HG03558 (cell line): ENCODE measurements around the gene LNPK.
"Not testable (repeated sequence)": the region's sequence is repeated elsewhere in the genome, so short reads cannot be mapped to it uniquely, and the experiment has no call there.

ENCODE experiments used
- ATAC-seq: cut with Tn5 transposase; IDR thresholded peaks from one replicate; pipeline ENCODE4 v1.9.1; 2021; ENCODE audit warnings: moderate number of reproducible peaks; ENCODE audit not compliant: unreplicated experiment; ENCODE audit errors: extremely low read depth

The LNPK gene

DNA sequence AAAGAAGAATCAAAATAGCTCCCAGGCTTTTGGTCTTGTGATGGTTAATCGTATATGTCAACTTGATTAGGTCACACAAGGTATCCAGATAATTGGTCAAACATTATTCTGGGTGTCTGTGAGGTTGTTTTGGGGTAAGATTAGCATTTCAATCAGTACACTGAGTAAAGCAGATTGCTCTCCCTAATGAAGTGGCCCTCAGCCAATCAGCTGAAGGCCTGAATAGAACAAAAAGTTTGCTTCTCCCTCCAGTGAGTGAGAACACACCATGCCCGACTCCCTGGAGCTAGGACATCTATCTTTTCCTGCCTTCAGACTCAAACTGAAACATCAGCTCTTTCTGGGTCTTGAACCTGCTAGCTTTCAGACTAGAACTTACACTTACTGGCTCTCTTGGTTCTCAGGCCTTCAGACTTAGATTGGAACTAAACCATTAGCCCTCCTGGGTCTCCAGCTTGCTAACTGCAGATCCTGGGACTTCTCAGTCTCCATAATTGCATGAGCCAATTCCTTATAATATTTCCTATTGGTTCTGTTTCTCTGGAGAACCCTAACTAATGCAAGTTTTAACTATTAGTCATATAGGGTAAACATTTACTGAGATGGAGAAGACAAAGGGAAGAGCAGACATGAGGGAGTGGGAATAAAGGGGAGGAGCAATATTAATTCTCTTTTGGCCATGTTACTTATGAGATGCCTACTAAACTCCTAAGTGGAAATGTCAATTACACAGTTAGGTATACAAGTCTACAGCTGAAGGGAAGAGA lies 25.5 kb downstream of the LNPK start:
- no peak for ATAC-seq

DNA sequence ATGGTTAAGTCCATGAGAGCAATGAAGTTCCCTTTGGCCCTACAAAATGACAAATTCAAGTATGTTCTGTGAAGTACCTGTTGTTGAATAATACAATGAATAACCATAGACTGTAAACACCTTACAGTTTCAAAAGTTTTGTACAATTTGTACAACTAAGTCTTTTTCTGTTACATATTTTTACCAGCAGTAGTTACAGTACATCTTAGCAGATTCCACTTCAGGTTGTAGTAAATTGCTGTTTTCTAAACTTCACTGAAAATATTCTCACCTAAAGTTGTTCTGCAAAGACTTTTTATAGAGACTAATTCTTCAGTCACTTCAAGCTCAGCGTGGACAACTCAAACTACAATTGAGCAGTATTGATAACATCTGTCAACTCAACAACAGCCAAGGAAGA lies 28.7 kb downstream of the LNPK start:
- no peak for ATAC-seq

DNA sequence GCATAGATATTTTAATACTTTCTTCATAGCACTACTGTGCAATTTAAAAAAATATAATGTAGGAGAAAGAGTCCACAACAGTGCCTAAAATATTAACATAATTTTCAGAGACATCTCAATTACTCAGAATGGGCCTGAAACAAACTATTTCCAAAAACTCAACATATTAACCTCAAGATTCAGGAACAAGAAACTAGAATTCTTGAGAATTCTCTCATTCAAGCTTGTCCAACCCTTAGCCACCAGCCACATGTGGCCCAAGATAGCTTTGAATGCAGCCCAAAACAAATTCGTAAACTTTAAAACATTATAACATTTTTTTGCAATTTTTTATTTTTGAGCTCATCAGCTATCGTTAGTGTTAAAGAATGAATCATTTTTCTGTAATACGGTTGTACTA lies 35.2 kb downstream of the LNPK start:
- ATAC-seq, result no peak

DNA sequence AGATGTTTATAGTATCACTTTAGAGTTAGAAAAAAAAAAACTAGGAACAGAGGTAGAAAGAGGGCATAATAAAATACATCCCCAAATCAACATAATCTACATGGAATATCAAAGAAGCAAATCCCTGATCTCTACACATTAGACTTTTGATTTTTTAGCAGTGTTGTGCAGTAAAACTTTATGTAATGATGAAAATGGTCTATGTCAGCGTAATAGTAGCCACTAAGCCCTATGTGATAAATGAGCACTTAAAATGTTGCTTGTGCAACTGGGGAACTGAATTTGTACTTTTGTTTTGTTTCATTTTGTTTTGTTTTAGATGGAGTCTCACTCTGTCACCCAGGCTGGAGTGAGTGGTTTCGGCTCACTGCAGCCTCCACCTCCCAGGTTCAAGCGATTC lies 36.3 kb downstream of the LNPK start:
- ATAC-seq, result no peak

DNA sequence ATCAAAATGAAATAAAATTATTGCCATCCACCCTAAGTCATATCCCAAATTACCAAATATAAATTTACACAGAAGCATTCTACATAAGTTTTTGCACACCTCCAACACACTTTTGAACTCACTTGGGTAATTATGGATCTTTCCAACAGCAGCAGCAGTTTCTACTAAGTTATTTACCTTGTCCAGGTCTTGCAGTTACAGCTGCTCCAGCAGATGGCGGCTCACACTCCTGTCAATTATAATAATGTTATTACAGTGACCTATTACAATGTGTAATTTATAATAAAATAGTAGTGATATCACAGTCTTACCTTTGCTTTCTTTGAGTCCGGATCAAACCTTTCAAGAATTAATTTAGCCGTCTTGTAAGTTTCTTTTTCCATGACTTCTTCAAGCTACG lies 37.9 kb downstream of the LNPK start:
- no peak for ATAC-seq

DNA sequence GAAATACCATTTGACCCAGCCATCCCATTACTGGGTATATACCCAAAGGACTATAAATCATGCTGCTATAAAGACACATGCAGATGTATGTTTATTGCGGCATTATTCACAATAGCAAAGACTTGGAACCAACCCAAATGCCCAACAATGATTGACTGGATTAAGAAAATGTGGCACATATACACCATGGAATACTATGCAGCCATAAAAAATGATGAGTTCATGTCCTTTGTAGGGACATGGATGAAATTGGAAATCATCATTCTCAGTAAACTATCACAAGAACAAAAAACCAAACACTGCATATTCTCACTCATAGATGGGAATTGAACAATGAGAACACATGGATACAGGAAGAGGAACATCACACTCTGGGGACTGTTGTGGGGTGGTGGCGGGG lies 38.9 kb downstream of the LNPK start:
- ATAC-seq, result not testable (repeated sequence)

DNA sequence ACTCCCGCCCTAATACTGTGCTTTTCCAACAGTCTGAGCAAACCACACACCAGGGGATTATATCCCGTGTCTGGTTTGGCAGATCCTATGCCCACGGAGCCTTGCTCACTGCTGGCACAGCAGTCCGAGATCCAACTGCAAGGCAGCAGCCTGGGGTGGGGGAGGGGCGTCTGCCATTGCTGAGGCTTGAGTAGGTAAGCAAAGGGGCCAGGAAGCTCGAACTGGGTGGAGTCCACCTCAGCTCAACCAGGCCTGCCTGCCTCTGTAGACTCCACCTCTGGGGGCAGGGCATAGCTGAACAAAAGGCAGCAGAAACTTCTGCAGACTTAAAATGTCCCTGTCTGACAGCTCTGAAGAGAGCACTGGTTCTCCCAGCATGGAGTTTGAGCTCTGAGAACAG lies 44.2 kb downstream of the LNPK start:
- ATAC-seq, result no peak

DNA sequence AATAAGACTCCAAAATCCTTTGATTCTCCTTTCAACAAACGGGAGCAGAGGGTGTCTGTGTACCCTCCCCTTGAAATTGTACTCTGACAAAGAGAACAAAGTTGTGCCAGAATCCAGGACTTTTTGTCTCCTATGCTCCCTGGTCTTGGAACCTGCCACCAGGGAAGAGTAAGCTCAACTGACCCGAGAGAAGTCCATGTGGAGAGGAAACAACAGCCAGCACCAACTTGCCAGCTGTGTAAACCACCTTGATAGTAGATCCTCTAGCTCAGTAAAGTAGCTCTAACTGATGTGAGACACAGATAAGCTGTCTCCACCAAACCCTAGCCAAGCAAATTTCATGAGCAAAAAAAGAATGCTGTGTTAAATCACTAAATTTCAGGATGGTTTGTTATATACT lies 46.9 kb downstream of the LNPK start:
- no peak for ATAC-seq

DNA sequence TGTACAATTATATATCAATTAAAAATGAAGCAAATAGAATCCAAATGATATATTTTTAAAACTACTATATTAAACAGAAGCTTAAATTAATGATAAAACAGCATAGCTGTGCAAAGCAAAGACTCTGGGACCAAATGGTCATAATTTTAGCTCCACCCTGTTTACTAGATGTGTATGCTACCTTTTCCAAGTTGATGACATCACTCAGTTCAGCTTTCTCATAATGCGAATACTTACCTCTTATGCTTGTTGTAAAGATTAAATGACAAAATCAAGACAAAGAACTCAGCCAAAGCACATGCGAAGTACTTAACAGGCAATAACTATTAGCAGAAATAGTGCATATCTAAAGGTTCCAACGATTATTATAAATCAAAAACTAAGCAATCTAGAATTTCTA lies 51.6 kb downstream of the LNPK start:
- no peak for ATAC-seq

DNA sequence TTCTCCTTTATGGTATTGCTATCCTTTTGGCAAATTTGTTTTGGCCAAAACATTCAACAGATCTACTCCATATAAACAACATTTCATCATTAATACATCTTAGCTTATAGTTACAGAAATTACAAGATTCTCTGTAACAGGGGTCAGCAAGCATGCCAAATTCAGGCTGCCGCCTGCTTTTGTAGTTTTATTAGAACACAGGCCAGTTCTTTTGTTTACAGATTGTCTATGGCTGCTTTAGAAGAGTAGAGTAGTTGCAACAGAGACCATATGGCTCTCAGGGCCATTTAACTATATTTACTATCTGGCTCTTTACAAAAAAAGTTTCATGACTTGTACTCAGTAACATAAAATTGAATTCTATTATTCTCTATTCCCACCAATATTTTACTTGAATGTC lies 53.9 kb downstream of the LNPK start:
- no peak for ATAC-seq

DNA sequence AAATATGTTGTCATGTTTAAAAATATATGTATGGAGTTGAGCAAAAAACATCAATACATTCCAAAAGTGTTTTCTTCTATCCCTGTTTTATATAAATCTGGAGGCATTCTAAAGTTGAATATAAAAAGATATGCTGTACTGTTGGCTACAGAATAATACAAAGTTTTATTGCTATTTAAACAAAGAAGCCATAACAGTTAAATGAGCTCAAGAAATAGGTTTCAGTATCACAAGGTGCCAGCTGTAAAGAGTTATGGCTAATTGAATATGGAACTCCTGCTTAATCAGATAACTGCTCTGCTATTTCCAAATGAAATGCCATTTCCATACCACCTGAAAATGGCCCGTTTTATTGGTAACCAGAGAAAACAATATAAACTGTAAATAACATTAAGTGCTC lies 55.0 kb downstream of the LNPK start:
- ATAC-seq, result no peak

DNA sequence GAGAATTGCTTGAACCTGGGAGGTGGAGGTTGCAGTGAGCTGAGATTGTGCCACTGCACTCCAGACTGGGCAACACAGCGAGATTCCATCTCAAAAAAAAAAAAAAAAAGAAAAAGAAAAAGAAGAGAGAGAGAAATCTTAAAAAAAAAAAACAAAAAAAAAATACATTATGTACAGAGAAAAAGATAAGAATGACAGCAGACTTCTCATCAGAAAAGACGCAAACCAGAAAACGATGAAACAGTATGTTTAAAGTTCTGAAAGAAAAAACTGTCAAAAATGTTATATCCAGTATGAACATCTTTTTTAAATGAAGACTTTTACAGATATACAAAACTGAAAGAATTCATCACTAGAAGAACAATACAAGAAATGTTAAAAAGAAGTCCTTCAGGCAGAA lies 60.4 kb downstream of the LNPK start:
- no peak for ATAC-seq

DNA sequence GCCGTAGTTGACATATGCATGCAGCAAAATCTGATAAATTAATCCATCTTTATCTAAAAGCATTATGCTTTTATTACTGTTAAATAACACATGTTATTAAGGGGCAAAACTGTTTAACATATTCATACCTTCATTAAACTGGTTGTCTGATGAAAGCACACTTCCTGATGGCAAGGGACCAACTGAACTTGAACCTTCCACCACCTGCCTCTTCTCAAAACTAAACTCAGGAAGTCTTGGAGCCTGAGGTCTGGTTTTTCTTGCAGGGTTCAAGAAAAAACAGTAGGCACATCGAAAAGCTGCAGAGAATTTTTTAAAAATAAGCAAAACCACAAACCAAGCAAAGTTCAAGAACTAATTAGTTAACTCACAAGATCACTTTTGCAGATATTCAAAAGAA lies 64.9 kb downstream of the LNPK start:
- no peak for ATAC-seq

DNA sequence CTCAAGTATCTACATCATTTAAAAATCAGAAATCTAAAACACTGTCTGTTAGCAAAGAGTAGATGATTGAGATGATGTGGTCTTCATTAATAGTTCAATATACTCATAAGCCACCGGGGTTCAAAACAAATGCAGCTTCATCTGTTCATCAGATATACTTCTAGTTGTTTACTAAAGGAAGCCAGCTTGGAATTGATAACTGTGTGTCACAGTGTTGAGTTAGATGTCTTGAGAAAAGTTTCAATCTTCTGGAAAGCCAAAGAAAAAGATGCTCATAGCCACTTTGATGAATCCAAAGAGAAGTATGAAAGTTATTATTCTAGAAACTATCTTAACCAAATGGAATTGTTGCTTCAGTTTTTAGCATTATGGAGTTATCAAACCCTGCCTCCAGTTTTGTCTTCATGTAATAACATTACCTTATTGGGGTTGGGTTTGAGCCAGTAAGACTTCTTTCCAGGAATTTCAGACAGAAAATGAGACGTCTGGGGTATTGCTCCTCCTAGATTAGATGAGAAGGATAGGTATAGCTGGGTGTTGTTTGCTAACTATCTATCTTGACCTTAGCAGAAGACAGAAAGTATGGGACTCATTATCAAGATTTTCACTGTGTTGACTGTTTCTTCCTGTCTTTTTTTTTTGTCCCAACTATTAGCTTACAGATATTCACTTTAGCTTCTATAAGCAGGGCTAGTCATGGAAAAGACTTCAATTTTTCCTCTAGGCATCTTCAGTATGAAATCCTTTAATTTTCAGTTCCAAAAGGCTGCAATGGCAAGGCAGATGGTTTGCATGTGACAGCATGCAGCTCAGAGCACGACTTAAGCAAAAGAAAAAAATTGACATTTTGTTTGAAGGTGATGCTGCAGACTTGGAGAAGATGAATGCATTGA lies 66.5 kb downstream of the LNPK start:
- ATAC-seq, result no peak

DNA sequence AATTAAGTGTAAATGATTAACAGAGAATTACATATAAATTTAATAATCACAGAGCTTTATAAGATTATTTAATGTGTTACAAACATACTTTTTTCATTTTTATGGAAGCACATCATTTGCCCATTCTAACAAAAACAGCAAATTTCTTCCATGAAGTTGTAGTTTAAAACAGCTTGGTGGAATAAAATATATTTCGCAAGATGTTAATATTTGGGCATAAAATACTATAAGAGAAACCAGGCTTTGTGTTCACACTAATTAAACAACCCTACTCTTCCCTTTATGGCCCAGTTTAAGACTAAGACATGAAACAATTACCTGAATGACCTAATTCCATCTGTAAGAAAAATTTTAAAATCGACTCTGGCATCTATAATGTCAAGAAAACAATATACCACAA lies 69.4 kb downstream of the LNPK start:
- ATAC-seq, result no peak

DNA sequence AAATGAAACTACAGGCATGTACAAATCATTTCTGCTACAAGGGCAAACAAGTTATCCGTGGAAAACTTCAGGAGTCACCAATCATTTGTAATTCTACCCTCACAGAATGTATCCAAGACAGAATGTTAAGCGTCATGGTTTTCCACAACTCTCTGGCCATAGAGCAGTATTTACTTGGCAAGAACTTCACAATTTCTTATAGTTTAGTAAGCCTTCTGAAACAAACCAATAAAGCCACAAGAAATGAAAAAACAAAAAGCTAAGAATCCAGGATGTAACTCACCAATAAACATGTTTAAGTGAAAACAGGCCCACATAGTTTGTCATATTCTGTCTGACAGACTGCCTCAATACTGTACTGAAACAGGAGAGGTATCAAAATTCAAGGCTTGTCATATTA lies 70.3 kb downstream of the LNPK start:
- ATAC-seq, result no peak

DNA sequence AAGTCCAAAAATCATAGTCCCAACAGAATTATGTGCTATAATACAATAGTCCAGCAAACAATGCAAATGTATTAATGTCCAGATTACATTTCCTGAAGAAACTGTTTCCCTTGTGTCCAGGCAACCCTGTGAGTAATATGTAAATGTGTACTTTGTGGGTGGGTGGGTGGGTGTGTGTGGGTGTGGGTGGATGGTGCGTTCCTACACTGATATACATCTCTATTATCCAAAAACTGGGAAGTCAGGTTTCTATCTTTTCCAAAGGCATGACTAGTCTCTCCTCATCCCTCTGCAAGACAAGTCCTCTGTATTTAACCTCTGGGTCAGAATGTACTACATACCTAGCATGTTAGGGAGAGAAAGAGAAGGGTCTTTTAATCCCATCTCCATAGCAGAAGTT lies 71.6 kb downstream of the LNPK start:
- no peak for ATAC-seq

DNA sequence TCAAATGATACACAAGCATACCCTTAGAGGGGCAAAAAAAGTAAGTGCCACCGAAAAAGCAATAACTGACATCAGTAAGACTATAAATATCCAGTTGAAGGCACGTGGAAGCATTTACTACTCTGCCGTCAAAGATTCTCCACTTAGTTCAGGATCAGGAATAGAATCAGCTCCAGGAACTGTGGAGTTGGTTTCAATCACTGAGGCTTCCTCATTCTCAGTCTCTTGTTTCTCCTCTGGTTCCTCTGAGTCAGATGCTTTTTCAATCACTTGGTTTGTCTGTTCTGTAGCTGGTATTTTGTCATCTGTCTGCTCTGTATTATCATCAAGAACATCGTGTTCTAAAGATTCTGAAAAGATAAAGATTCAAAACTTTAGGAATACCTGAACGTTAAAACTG lies 72.2 kb downstream of the LNPK start:
- no peak for ATAC-seq

DNA sequence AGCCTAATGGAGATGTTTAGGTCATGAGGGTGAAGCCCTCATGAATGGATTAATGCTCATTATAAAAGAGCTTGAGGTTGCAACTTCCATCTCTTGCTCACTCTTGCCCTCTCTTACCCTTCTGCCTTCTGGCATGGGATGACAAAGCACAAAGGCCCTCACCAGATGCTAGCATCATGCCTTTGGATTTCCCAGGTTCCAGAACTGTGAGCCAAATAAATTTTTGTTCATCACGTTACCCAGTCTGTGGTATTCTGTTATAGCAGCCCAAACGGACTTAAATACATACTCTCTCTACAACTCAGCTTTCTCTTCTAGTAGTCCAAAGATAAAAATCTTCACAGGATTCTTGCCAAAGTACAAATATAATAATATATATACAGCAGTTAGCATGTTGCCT lies 75.8 kb downstream of the LNPK start:
- no peak for ATAC-seq

DNA sequence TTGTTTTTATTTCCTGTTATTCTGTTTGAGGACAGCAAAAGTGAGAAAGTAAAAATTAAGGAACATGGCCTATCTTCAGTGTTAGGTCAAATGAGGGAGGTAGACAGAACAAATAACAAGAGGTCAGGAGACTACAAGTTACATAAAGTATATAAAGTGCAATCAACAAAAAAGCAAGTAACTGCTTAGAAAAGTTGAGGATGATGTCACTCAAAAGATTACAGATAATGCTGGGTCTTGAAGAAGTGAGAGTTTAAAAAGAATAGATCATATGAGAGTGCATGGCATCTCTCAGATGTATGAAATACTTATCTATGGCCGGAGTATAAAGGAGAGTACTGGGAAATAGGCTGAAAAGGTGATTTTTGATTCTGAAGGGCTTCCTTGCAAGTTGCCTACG lies 79.9 kb downstream of the LNPK start:
- ATAC-seq, result no peak

DNA sequence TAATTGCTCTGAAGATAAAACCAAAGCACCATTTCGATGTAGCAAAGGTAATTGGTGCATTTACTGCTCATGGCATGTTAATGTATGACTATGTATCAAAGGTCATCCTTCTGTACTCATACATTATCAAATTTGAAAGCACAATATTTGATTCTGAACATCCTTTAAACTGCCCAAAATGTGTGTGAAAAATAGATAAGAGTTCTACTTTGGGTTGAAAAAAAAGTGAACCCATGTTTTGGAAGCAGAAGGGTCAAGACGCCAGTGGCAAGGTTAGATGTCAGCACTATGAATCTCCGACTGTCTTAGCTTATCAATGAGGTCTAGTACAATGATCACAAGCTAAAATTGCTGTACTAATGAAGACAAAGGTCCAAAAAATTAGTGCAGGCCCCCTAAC lies 83.1 kb downstream of the LNPK start:
- no peak for ATAC-seq

DNA sequence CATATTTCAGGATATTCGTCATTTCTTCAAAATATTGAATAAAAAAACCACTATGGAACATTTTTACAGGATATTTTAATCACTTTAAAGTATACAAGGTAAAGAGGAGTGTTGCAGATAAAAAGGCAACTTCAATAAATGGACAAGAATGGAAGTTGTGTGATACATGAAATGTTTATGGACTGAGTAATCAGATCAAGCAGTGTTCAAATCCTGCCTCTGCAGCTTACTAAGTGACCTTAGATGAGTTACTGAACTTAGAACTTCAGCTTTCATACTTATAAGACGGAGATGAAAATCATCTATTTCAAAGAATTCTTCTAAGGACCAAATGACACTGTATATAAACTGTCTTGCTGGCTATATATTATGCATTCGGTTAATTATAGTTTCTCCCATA lies 87.2 kb downstream of the LNPK start:
- no peak for ATAC-seq
